Endodermal cell (in vitro differentiated cells): Measurements from ENCODE around the gene GBP4. TPM values are rescaled to one million over a fixed set of nuclear protein-coding genes. Genes with fewer than 3 reads are reported as not detected.

Source experiments
- DNase-seq: peaks from one replicate; pipeline ENCODE4 v3.0.0-alpha.2; 2017
- H3K27ac ChIP-seq: 2 replicates; pipeline ENCODE4 v1.5.1; 2013; ENCODE audit warnings: mild to moderate bottlenecking, low read depth, low read length, moderate library complexity
- H3K27me3 ChIP-seq: 2 replicates; pipeline ENCODE4 v1.6.1; 2013; ENCODE audit warnings: mild to moderate bottlenecking, low read length, moderate library complexity; ENCODE audit not compliant: insufficient read depth, control insufficient read depth, poor library complexity, severe bottlenecking
- H3K36me3 ChIP-seq: 2 replicates; pipeline ENCODE4 v1.7.0; 2013; ENCODE audit warnings: mild to moderate bottlenecking, low read length, moderate library complexity; ENCODE audit not compliant: control insufficient read depth, insufficient read depth
- H3K4me1 ChIP-seq: one replicate; pipeline ENCODE4 v1.7.0; 2013; ENCODE audit warnings: low read length; ENCODE audit not compliant: control insufficient read depth, insufficient read depth
- H3K4me3 ChIP-seq: 2 replicates; pipeline ENCODE4 v1.5.1; 2013; ENCODE audit warnings: mild to moderate bottlenecking, low read length, moderate library complexity
- H3K9ac ChIP-seq: 2 replicates; pipeline ENCODE4 v1.6.1; 2013; ENCODE audit warnings: mild to moderate bottlenecking, low read length, moderate library complexity; ENCODE audit not compliant: poor library complexity, severe bottlenecking; ENCODE audit errors: extremely low read depth
- H3K9me3 ChIP-seq: 2 replicates; pipeline ENCODE4 v1.6.1; 2013; ENCODE audit warnings: mild to moderate bottlenecking, low read length, moderate library complexity; ENCODE audit not compliant: control insufficient read depth
- H3K27ac Mint-ChIP-seq: 2 replicates; pipeline ENCODE4 v1.8.0; 2020; ENCODE audit warnings: mixed read lengths
- H3K27me3 Mint-ChIP-seq: 2 replicates; pipeline ENCODE4 v1.8.0; 2021; ENCODE audit warnings: mild to moderate bottlenecking, mixed read lengths; ENCODE audit not compliant: insufficient read depth
- H3K36me3 Mint-ChIP-seq: 2 replicates; pipeline ENCODE4 v1.8.0; 2020; ENCODE audit warnings: low read depth, mixed read lengths
- H3K4me1 Mint-ChIP-seq: 2 replicates; pipeline ENCODE4 v1.8.0; 2020; ENCODE audit warnings: mixed read lengths
- H3K4me3 Mint-ChIP-seq: 2 replicates; pipeline ENCODE4 v1.8.0; 2020; ENCODE audit warnings: mild to moderate bottlenecking, moderate library complexity, mixed read lengths
- H3K9me3 Mint-ChIP-seq: 2 replicates; pipeline ENCODE4 v1.8.0; 2020; ENCODE audit warnings: mild to moderate bottlenecking, mixed read lengths
- WGBS, 2 experiments: methylation state at CpG; one replicate each; pipeline versions ENCODE4 v1.1.5 to v1.1.7; 2013; ENCODE audit warnings: missing lambda C conversion rate in 2 of 2, mixed read lengths in 1 of 2; ENCODE audit not compliant: insufficient coverage in 1 of 2, insufficient read length in 1 of 2; 5-methylcytosine and 5-hydroxymethylcytosine counted together
- total RNA-seq, 2 donors: library from RNA; stranded (reverse); fragmentation: NEBNext Ultra II Directional in 1 of 2; extraction: Animal tissue kit (Norgen Biotek cat#: 25700) in 1 of 2; gene quantifications; 2 replicates in 1 of 2; 3 replicates in 1 of 2; pipeline ENCODE4 v1.2.1, GENCODE V29; 2021
- TF ChIP-seq, protein P1 (sequence below): fragments of 200-600 bp; sonication (generic); conservative IDR thresholded peaks from 2 replicates; pipeline ENCODE4 v1.5.0; 2021; ENCODE audit warnings: antibody characterized with exemption, mild to moderate bottlenecking

GBP4 gene
- total RNA-seq, 2 donors from 2014 or later = 0.55 to 2.8 TPM

GRCh38 chr1:89191314-89191713 lies 7.4 kb downstream of the GBP4 start:
- no peaks in the 10 kb centered on the region for H3K27me3 ChIP-seq
- WGBS, 2 experiments = 90 to 97% methylated on average over 5 of the region's 5 CpGs
- no peak for DNase-seq
- no peaks in the 10 kb centered on the region for H3K36me3 ChIP-seq
- H3K4me3 ChIP-seq = no peak overlapping the region
- Mint-ChIP-seq H3K4me3 (no peak overlapping the region), H3K27me3 (peaks cover 1% of the 10 kb centered on the region), H3K9me3 (no peaks in the 10 kb centered on the region), H3K4me1 (peaks cover 6% of the 10 kb centered on the region), H3K36me3 (no peaks in the 10 kb centered on the region), H3K27ac (no peak overlapping the region)
- no peak overlapping the region for H3K27ac ChIP-seq
- no peaks in the 10 kb centered on the region for H3K9me3 ChIP-seq
- TF ChIP-seq, protein P1, sequence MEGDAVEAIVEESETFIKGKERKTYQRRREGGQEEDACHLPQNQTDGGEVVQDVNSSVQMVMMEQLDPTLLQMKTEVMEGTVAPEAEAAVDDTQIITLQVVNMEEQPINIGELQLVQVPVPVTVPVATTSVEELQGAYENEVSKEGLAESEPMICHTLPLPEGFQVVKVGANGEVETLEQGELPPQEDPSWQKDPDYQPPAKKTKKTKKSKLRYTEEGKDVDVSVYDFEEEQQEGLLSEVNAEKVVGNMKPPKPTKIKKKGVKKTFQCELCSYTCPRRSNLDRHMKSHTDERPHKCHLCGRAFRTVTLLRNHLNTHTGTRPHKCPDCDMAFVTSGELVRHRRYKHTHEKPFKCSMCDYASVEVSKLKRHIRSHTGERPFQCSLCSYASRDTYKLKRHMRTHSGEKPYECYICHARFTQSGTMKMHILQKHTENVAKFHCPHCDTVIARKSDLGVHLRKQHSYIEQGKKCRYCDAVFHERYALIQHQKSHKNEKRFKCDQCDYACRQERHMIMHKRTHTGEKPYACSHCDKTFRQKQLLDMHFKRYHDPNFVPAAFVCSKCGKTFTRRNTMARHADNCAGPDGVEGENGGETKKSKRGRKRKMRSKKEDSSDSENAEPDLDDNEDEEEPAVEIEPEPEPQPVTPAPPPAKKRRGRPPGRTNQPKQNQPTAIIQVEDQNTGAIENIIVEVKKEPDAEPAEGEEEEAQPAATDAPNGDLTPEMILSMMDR = no peak
- H3K9ac ChIP-seq = no peak overlapping the region
- H3K4me1 ChIP-seq = no peaks in the 10 kb centered on the region

DNA sequence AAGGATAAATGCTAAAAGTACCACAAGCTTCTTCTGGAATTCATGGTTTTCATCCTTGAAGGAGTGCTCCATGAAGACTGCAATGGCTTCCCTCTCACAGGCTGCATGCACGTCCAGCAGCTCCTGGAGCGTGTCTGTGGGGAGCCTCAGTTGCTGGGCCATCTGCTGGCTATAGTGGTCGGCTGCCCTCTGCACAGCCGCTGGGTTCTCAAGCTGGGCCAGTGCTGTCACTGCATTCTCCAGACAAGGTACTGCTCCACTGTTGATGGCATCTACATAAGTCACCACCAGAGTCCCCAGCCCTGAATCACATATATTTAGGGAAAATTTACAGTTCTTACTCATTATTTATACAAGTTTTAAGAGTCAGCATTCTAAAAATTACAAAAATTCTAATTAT lies 8.7 kb downstream of the GBP4 start:
- H3K9ac ChIP-seq = no peak overlapping the region
- Mint-ChIP-seq H3K4me3 (no peak overlapping the region), H3K27me3 (peaks cover 1% of the 10 kb centered on the region), H3K9me3 (no peaks in the 10 kb centered on the region), H3K27ac (no peak overlapping the region), H3K36me3 (no peaks in the 10 kb centered on the region), H3K4me1 (peaks cover 6% of the 10 kb centered on the region)
- H3K36me3 ChIP-seq = no peaks in the 10 kb centered on the region
- H3K9me3 ChIP-seq = no peaks in the 10 kb centered on the region
- no peaks in the 10 kb centered on the region for H3K27me3 ChIP-seq
- no peak overlapping the region for H3K27ac ChIP-seq
- TF ChIP-seq, protein P1 = no peak
- no peaks in the 10 kb centered on the region for H3K4me1 ChIP-seq
- H3K4me3 ChIP-seq = no peak overlapping the region
- DNase-seq = no peak
- WGBS, 2 experiments = 58 to 89% methylated on average over 2 to 4 of the region's 4 CpGs

- Histone ChIP-seq H3K4me3 (no peak overlapping the region), H3K4me1 (no peaks in the 10 kb centered on the region), H3K27me3 (no peaks in the 10 kb centered on the region), H3K27ac (no peak overlapping the region), H3K9ac (no peak overlapping the region), H3K9me3 (peaks cover 9% of the 10 kb centered on the region), H3K36me3 (no peaks in the 10 kb centered on the region)
- H3K36me3 Mint-ChIP-seq = peaks cover 3% of the 10 kb centered on the region
- H3K27ac Mint-ChIP-seq = no peak overlapping the region
- 86 to 90% methylated on average over 1 to 2 of the region's 2 CpGs for WGBS, 2 experiments
- TF ChIP-seq, protein P1 = no peak
- no peak for DNase-seq
- H3K4me1 Mint-ChIP-seq = peaks cover 8% of the 10 kb centered on the region
- peaks cover 16% of the 10 kb centered on the region for H3K9me3 Mint-ChIP-seq
- no peaks in the 10 kb centered on the region for H3K27me3 Mint-ChIP-seq
- H3K4me3 Mint-ChIP-seq = no peak overlapping the region
Measured at GRCh38 chr1:89179343-89179742, 19.4 kb downstream of the GBP4 start.
